ENCODE measurements around the gene DPH5.
A peak's percentile ranks its signal among the peaks of the same experiment; 100 is the strongest.
"Not testable (repeated sequence)": the region's sequence is repeated elsewhere in the genome, so short reads cannot be mapped to it uniquely, and the experiment has no call there.

DPH5 gene

DNA sequence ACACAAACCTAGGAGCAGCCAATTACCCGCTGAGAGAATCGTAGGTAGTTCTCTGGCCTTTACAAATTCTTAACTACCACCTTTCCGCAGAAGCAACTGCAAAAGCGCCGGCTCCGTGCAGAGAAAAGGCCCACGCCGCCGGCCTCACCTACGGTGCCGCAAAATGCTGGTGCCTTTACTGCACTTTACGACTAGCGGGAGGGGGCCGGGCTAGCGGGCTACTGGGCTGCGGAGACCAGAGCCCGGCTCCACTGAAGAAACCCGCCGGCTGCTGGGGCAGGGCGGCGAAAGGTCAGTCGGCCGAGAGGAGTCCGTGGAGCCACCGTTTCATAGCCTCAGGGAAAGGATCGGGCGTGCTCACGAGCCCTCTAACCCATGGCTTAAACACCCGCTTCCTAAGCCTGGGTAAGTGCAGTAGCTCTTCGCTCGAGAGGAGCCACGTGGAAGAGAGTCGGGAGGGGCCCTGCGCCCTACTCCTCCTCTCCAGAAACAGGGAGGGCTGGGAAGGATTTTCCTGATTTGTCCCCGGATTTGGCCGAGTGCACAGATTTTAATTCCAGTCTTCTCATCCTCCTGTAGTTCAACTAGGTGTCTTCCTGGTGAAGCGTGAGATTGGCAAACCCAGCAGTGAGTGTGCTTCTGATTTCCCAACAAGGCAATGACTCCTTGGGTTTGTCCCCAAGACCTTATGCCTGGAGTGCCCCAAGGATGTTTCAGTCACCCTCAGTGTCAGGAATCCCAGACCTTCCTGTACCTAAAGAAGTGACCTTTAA, at the start of gene DPH5:
TSS of gene DPH5 (minus strand) at position 128 of the 773 bp plus-strand sequence. CDS start 341 bp downstream, outside the sequence.
- H3K27ac ChIP-seq: peak within 1 kb of the TSS; percentile 89
- no peaks in the 10 kb centered on the region for H3K9me3 ChIP-seq (ENCODE audit: severe bottlenecking)
- H3K4me3 ChIP-seq (ENCODE audit: low read depth, low read length): peak within 1 kb of the TSS; percentile 85
- peaks cover 8% of the 10 kb centered on the region for H3K36me3 ChIP-seq
- H3K27me3 ChIP-seq (ENCODE audit: insufficient read depth, low read depth, severe bottlenecking): no peaks in the 10 kb centered on the region
- DNase-seq: peak; percentile 93
- TF ChIP-seq CTCF (IDR thresholded peaks at IDR 0.05; ENCODE audit: low read depth, low read length): no peak

DNA sequence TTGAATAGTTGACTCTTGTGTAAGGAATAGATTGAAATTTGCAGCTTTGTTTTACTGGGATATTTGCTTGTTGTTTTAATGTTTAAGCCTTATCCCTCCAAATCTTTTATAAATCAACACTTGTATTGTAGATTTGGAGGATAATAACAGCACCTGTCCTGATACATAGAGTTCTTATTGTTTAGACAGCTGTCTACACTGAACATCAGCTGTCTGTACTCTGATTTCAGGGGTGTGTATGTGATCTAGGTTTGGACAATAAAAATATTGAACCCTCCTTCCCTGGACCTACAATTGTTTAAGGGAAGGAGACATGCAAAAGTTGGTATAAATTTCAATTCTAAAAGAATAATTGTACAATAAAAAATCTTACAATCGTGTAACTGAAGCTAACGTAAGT, 48.3 kb upstream of the DPH5 start:
- H3K4me3 ChIP-seq (ENCODE audit: low read depth, low read length): no peak overlapping the region
- H3K9me3 ChIP-seq (ENCODE audit: severe bottlenecking): no peaks in the 10 kb centered on the region
- no peak for TF ChIP-seq CTCF (IDR thresholded peaks at IDR 0.05; ENCODE audit: low read depth, low read length)
- DNase-seq: no peak
- no peaks in the 10 kb centered on the region for H3K36me3 ChIP-seq
- H3K27me3 ChIP-seq (ENCODE audit: insufficient read depth, low read depth, severe bottlenecking): no peaks in the 10 kb centered on the region
- no peak overlapping the region for H3K27ac ChIP-seq

- Histone ChIP-seq H3K9me3 (ENCODE audit: severe bottlenecking) (no peaks in the 10 kb centered on the region), H3K27ac (no peak overlapping the region), H3K27me3 (ENCODE audit: insufficient read depth, low read depth, severe bottlenecking) (no peaks in the 10 kb centered on the region), H3K4me3 (ENCODE audit: low read depth, low read length) (no peak overlapping the region), H3K36me3 (no peaks in the 10 kb centered on the region)
- DNase-seq: no peak
- TF ChIP-seq CTCF (IDR thresholded peaks at IDR 0.05; ENCODE audit: low read depth, low read length): no peak
These were observed 45.9 kb upstream of the DPH5 start for GRCh38 chr1:101071470-101071891.

DNA sequence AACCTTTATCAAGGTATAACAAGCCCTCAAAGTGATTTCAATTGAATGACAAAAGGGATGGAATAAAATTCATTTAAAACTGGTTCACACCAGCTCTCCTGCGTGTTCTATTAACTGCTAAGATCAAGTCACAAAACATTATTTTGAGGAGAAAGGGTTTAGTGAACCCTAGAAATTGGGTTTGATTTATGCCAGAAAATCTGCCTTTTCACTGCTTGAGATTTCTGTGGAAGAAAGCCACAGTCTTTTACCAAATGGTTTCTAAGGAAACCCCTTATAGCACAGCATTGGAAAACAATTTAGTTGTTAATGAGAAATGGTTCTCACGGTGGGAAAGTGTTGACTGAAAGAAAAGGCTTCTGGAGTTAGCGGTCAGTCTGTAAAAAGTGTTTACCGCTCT, 43.6 kb upstream of the DPH5 start:
- DNase-seq: no peak
- Histone ChIP-seq H3K4me3 (ENCODE audit: low read depth, low read length) (no peak overlapping the region), H3K27ac (no peak overlapping the region), H3K27me3 (ENCODE audit: insufficient read depth, low read depth, severe bottlenecking) (no peaks in the 10 kb centered on the region), H3K9me3 (ENCODE audit: severe bottlenecking) (no peaks in the 10 kb centered on the region), H3K36me3 (no peaks in the 10 kb centered on the region)
- no peak for TF ChIP-seq CTCF (IDR thresholded peaks at IDR 0.05; ENCODE audit: low read depth, low read length)

DNA sequence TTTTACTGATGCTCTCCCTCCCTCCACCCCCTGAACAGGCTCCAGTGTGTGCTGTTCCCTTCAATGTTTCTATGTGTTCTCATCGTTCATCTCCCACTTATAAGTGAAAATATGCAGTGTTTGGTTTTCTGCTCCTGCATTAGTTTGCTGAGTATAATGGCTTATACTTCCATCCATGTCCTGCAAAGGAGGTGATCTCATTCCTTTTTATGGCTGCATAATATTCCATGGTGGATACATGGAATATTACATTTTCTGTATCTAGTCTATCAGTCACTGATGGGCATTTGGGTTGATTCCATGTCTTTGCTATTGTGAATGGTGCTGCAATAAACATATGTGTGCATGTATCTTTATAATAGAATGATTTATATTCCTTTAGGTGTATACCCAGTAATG, 41.4 kb upstream of the DPH5 start:
- not testable (repeated sequence) for H3K27me3 ChIP-seq (ENCODE audit: insufficient read depth, low read depth, severe bottlenecking); DNase-seq; H3K27ac ChIP-seq

DNA sequence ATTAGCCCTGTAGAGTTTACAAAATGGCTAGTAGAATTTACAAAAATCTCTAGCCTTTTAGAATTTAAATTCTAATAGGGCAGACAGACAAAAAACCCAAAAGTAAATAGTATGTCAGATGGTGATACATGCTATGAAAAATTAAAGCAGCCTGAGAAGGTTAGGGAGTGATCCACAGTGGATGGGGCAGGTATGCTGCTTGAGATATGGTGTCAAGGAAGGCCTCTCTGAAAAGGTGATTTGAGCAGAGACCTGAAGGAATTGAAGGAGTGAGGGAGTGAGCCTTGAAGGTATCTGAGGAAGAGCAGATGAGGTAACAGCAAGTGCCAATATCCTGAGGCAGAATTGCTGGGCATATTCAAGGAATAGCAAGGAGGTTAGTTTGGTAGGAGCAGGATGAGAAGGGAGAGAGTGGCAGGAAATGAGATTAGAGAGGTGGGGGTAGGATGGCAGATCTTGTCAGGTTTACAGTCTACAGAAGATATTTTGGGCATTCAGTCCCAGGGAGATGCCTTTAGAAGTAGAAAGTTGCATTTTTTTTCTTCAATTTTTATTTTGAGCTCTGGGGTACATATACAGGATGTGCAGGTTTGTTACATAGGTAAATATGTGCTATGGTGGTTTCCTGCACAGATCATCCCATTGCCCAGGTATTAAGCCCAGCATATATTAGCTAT, 40.8 kb upstream of the DPH5 start:
- DNase-seq: no peak
- Histone ChIP-seq H3K27ac (no peak overlapping the region), H3K9me3 (ENCODE audit: severe bottlenecking) (no peaks in the 10 kb centered on the region), H3K36me3 (no peaks in the 10 kb centered on the region), H3K27me3 (ENCODE audit: insufficient read depth, low read depth, severe bottlenecking) (no peaks in the 10 kb centered on the region), H3K4me3 (ENCODE audit: low read depth, low read length) (no peak overlapping the region)
- no peak for TF ChIP-seq CTCF (IDR thresholded peaks at IDR 0.05; ENCODE audit: low read depth, low read length)

More for the DNA sequence above, 41.4 kb upstream of the DPH5 start:
- not testable (repeated sequence) for H3K4me3 ChIP-seq (ENCODE audit: low read depth, low read length); H3K9me3 ChIP-seq (ENCODE audit: severe bottlenecking); H3K36me3 ChIP-seq
